Stimulated activated effector memory CD8-positive, alpha-beta T cell treated with anti-CD3 and anti-CD28 coated beads, Interleukin-12 subunit alpha, Interleukin-12 subunit beta, amount 100 ng/mL, for 72 hours (primary cell): ENCODE data around the gene PISD.

ENCODE experiments used
- ATAC-seq: fragments of 150-1000 bp; cut with Tn5 transposase; 2 replicates; pipeline ENCODE4 v1.10.0; 2021
- DNase-seq, 2 donors: peaks; one replicate each; pipeline ENCODE4 v3.0.0; 2021 to 2022; ENCODE audit warnings: low spot score in 2 of 2
- H3K27ac Mint-ChIP-seq: one replicate; pipeline ENCODE4 v1.8.0; 2022; ENCODE audit warnings: mild to moderate bottlenecking, mixed read lengths
- H3K36me3 Mint-ChIP-seq: one replicate; pipeline ENCODE4 v1.8.0; 2022; ENCODE audit warnings: mild to moderate bottlenecking, mixed read lengths
- H3K4me1 Mint-ChIP-seq: one replicate; pipeline ENCODE4 v1.8.0; 2022; ENCODE audit warnings: mixed read lengths
- H3K4me3 Mint-ChIP-seq: one replicate; pipeline ENCODE4 v1.8.0; 2022; ENCODE audit warnings: mild to moderate bottlenecking, mixed read lengths
- H3K9me3 Mint-ChIP-seq: one replicate; pipeline ENCODE4 v1.8.0; 2022; ENCODE audit warnings: mixed read lengths

PISD gene

GRCh38 chr22:31637891-31638618 lies 24.0 kb downstream of the PISD start:
- Mint-ChIP-seq H3K9me3 (no peaks in the 10 kb centered on the region), H3K36me3 (peaks cover 42% of the 10 kb centered on the region), H3K27ac (peak overlapping the region; percentile 83), H3K4me3 (peak overlapping the region; percentile 60), H3K4me1 (peaks cover 58% of the 10 kb centered on the region)
- DNase-seq (no peak), ATAC-seq (peak; percentile 78)

DNA sequence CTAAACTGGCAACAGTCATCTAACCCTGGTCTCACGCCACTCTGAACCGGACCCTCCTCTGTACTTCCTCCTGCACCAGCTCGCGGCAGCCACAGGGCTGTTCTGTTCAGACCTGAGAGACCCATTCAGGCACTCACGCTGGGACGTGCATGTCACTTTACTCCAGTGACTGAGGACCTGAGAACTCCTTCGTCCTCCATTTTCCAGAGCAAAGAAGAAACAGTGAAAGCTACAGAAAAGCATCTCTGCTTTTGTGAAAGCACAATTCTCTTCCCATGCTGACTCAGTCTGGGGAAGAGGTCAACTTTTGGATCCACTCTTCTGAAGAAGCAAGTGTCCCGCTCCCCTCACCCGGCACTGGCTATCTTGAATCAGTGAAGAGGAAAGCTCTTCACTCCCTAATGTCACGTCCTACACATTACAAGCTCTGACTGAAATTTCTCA lies 24.5 kb downstream of the PISD start:
- Mint-ChIP-seq H3K27ac (peak overlapping the region; percentile 83), H3K36me3 (peaks cover 37% of the 10 kb centered on the region), H3K4me1 (peaks cover 58% of the 10 kb centered on the region), H3K4me3 (peak overlapping the region; percentile 60), H3K9me3 (no peaks in the 10 kb centered on the region)
- ATAC-seq (no peak), DNase-seq (no peak)

GRCh38 chr22:31635638-31636306 lies 26.2 kb downstream of the PISD start:
- H3K4me3 Mint-ChIP-seq, result no peak overlapping the region
- H3K27ac Mint-ChIP-seq, result peak overlapping the region; percentile 60
- no peak for ATAC-seq
- no peaks in the 10 kb centered on the region for H3K9me3 Mint-ChIP-seq
- H3K36me3 Mint-ChIP-seq, result peaks cover 35% of the 10 kb centered on the region
- no peak for DNase-seq
- H3K4me1 Mint-ChIP-seq, result peaks cover 65% of the 10 kb centered on the region

DNA sequence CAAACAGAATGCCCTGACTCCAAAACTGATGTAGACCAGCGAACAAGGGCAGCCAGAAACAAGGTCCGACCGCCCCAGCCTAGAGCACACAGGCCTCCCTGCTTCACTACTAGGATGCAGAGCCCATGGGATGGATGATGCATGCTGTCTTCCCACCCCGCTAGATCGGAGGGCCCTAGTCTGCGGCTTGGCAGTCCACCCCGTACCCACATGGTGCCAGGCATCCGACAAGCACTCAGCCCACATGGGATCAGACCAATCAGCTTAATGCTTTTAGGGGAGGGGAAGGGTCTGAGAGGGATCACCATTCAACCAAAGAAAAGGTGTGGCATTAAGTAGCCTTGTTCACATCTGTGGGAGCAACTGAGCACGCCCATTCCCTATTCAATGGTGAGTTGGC lies 30.6 kb downstream of the PISD start:
- peaks cover 61% of the 10 kb centered on the region for H3K4me1 Mint-ChIP-seq
- DNase-seq, result no peak
- ATAC-seq, result no peak
- peak overlapping the region; percentile 89 for H3K27ac Mint-ChIP-seq
- H3K36me3 Mint-ChIP-seq, result peaks cover 55% of the 10 kb centered on the region
- H3K9me3 Mint-ChIP-seq, result no peaks in the 10 kb centered on the region
- H3K4me3 Mint-ChIP-seq, result peak overlapping the region; percentile 79

- Mint-ChIP-seq H3K27ac (peak overlapping the region; percentile 89), H3K36me3 (peaks cover 63% of the 10 kb centered on the region), H3K4me3 (peak overlapping the region; percentile 79), H3K4me1 (peaks cover 62% of the 10 kb centered on the region), H3K9me3 (no peaks in the 10 kb centered on the region)
- DNase-seq (peak; percentile 61 to 89), ATAC-seq (peak; percentile 85)
Measured at GRCh38 chr22:31630331-31631329, 31.4 kb downstream of the PISD start.

GRCh38 chr22:31629741-31630184 lies 32.3 kb downstream of the PISD start:
- peak overlapping the region; percentile 79 for H3K4me3 Mint-ChIP-seq
- H3K4me1 Mint-ChIP-seq, result peaks cover 65% of the 10 kb centered on the region
- no peaks in the 10 kb centered on the region for H3K9me3 Mint-ChIP-seq
- no peak for ATAC-seq
- peak overlapping the region; percentile 89 for H3K27ac Mint-ChIP-seq
- no peak for DNase-seq
- H3K36me3 Mint-ChIP-seq, result peaks cover 72% of the 10 kb centered on the region

DNA sequence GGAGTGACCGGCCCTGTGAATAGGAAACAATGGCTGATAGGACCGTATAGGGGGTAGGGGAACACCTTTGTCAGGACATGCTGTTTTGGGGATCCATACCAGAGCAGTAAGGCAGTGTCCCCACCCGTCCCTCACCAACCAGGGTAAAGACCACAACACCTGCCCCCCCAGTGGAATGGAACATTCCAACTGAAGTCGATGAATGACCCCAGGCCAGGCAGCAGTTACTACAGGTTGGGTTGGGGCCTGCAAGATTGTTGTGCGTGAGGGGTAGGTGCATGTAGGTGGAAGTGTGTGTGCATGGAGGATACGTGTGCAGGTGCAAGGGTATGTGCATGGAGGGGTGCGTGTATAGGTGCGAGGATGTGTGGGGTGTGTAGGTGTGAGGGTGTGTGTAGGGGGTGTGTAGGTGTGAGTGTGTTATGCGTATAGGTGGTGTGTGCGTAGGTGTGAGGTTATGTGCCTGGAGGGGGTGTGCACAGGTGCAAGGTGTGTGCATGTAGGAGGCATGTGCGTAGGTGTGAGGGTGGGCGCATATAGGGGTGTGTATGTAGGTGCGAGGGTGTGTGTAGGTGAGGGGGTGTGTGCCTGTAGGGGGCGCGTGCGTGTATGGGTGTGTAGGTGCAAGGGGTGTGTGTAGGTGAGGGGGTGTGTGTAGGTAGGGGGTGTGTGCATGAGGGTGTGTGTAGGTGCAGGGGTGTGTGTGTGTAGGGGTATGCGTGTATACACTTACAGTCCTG lies 32.9 kb downstream of the PISD start:
- no peak for ATAC-seq
- H3K27ac Mint-ChIP-seq, result peak overlapping the region; percentile 89
- H3K4me1 Mint-ChIP-seq, result peaks cover 71% of the 10 kb centered on the region
- H3K4me3 Mint-ChIP-seq, result peak overlapping the region; percentile 79
- DNase-seq, result no peak
- no peaks in the 10 kb centered on the region for H3K9me3 Mint-ChIP-seq
- peaks cover 78% of the 10 kb centered on the region for H3K36me3 Mint-ChIP-seq

- no peaks in the 10 kb centered on the region for H3K9me3 Mint-ChIP-seq
- DNase-seq (no peak), ATAC-seq (no peak)
- H3K36me3 Mint-ChIP-seq, result peaks cover 75% of the 10 kb centered on the region
- peak overlapping the region; percentile 79 for H3K4me3 Mint-ChIP-seq
- H3K27ac Mint-ChIP-seq, result peak overlapping the region; percentile 89
- peaks cover 64% of the 10 kb centered on the region for H3K4me1 Mint-ChIP-seq
Measured at GRCh38 chr22:31628362-31628761, 33.7 kb downstream of the PISD start.

DNA sequence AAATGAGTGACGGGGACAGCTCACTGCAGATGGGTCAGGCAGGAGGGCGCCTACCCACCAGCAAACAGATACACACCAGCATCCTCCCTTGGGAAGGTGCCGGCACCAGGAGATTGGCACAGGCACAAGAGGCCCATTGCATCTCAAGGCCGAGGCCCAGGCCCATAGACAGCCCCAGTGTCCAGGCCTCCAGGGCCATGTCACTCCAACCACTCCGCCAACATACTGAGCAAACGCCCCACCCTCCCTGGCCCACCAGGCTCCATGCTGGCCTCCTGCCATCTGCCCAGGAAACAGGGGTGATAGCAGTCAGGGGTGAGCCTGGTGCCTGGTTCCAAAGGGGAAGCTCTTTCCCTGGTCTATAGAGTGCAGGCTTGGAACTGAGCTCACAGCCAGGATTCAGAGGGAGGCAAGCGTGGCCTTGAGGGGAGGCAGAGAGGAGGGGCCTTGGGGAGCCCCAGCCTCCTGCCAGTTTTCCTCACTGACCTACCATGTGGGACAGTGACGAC lies 34.7 kb downstream of the PISD start:
- peak overlapping the region; percentile 89 for H3K27ac Mint-ChIP-seq
- no peaks in the 10 kb centered on the region for H3K9me3 Mint-ChIP-seq
- H3K4me3 Mint-ChIP-seq, result no peak overlapping the region
- H3K4me1 Mint-ChIP-seq, result peaks cover 64% of the 10 kb centered on the region
- no peak for ATAC-seq
- H3K36me3 Mint-ChIP-seq, result peaks cover 80% of the 10 kb centered on the region
- no peak for DNase-seq

GRCh38 chr22:31626427-31627150 lies 35.4 kb downstream of the PISD start:
- Mint-ChIP-seq H3K4me3 (no peak overlapping the region), H3K9me3 (no peaks in the 10 kb centered on the region)

DNA sequence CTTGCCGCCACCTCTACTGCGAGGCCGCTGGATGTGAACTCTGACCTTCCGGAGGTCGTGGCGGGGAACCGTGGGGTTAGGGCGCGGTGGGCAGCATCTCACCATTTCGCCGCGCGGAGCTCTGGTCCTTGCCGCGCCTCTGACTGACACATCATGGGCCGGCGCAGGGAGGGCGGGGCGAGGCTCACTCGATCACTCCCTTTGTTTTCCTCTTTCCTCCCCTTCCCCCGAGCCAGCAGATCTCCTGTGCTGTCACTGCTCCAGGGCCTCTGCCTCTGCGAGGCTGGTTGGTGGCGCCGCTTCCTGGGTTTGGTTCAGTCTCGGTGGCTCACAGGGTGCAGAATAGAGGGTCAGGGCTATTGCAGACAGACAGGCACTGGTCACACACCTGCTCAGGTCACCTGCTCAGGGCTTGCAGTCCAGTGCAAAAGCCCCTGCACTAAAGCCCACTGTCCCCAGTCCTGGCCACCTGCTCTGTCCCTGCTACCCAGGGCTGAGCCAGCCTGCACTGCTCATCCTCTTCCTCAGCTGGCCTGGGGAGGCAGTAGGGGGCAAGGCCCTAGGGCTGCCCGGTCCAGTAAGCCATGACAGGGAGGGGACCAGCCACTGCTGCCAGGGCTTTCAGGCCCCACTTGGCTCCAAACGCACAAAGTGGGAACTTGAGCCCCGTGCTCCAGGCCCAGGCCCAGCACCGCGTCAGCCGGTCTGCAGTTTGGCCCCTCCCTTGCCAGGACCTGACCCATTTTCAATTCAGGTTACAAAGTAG lies 36.2 kb downstream of the PISD start:
- peaks cover 50% of the 10 kb centered on the region for H3K4me1 Mint-ChIP-seq

More at GRCh38 chr22:31626427-31627150, 35.4 kb downstream of the PISD start:
- H3K27ac Mint-ChIP-seq, result peak overlapping the region; percentile 89
- ATAC-seq (no peak), DNase-seq (no peak)
- H3K4me1 Mint-ChIP-seq, result peaks cover 58% of the 10 kb centered on the region
- peaks cover 85% of the 10 kb centered on the region for H3K36me3 Mint-ChIP-seq

GRCh38 chr22:31625257-31625640 lies 36.8 kb downstream of the PISD start:
- Mint-ChIP-seq H3K4me3 (no peak overlapping the region), H3K4me1 (peaks cover 50% of the 10 kb centered on the region), H3K36me3 (peaks cover 86% of the 10 kb centered on the region), H3K27ac (peak overlapping the region; percentile 89), H3K9me3 (no peaks in the 10 kb centered on the region)
- ATAC-seq (no peak), DNase-seq (no peak)

More for the DNA sequence above, 36.2 kb downstream of the PISD start:
- no peak overlapping the region for H3K4me3 Mint-ChIP-seq
- DNase-seq (no peak), ATAC-seq (no peak)
- peak overlapping the region; percentile 89 for H3K27ac Mint-ChIP-seq
- no peaks in the 10 kb centered on the region for H3K9me3 Mint-ChIP-seq
- peaks cover 85% of the 10 kb centered on the region for H3K36me3 Mint-ChIP-seq

GRCh38 chr22:31623592-31624304 lies 38.3 kb downstream of the PISD start:
- H3K27ac Mint-ChIP-seq, result peak overlapping the region; percentile 89
- H3K4me3 Mint-ChIP-seq, result no peak overlapping the region
- DNase-seq (no peak), ATAC-seq (no peak)
- peaks cover 40% of the 10 kb centered on the region for H3K4me1 Mint-ChIP-seq
- no peaks in the 10 kb centered on the region for H3K9me3 Mint-ChIP-seq
- peaks cover 88% of the 10 kb centered on the region for H3K36me3 Mint-ChIP-seq
